ENCODE measurements around the gene UBASH3B.
"Not testable (repeated sequence)": the region's sequence is repeated elsewhere in the genome, so short reads cannot be mapped to it uniquely, and the experiment has no call there.

The UBASH3B gene

DNA sequence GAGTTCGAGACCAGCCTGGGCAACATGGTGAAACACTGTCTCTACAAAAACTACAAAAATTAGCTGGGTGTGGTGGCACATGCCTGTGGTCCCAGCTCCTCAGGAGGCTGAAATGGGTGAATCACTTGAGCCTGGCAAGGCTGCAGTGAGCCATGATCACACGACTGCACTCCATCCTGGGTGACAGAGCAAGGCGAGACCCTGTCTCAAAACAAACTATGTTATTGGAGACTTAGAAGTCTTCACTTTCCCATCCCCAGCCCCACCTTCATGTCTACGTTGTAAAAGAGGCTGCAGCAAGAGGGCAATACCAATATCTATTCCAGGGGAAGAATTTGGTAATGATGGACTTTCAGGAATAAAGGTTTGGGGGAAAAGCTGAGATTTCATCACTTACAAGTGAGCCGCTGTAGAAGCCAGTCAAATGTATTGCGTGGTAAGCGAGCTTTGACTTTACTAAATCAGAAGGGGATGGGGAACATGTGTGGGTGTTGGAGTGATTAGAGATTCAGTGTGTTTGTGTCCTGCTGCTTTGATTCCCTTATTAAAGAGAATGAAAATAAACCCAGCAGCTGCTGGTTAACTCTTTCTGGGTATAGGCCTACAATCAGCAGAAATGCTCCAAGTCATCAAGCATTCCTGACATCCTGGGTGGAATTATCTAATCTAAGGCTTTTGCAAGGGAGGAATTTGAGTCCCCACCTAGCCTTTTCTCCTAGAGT, 53.7 kb downstream of the UBASH3B start:
- peak; percentile 21 for DNase-seq (ENCODE audit: low spot score)

DNA sequence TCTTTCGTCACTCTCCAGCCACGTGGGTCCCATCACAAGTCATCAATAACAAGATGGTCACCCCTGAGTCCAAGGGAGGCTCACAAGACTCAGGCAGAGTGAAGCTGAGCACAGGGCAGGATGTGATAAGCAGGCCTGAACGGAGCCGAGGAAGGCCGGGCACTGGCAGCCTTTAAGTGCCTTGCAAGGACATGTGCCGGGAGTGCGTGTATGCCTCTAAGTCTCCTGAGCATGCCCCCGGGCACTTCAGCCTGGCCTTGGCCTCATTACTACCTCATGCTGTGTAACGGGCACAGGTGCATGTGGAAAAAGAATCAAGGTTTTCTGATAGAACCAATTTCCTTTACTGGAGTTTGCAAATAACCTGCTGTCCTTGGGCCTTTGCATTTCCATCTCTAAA, 55.8 kb downstream of the UBASH3B start:
- no peak for DNase-seq (ENCODE audit: low spot score)

DNA sequence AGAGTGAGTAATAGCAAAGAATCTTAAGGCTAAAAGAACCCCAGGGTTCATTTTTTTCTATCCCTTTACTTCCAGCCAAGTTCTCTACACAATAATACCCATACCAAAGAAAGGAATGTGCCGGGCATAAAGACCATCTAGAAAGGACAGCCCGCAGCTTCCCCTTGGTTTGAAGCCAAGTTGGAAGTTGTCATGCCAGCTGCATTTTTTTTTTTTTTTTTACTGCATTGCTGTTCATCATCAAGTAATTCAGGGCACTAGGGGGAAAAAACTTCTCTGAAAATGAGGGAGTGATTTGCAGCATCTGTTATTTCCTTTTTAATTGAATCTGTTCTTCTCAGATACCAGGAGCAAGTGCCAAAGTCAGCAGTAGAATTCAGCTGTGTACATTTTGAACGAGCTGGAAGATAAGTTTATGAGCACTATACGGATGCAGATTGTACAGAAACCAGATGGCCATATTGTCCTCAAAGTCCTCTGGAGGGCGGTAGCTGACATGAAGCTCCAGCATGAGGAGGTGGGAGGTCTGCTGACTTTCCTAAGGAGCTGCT, 56.4 kb downstream of the UBASH3B start:
- DNase-seq (ENCODE audit: low spot score), result no peak

DNA sequence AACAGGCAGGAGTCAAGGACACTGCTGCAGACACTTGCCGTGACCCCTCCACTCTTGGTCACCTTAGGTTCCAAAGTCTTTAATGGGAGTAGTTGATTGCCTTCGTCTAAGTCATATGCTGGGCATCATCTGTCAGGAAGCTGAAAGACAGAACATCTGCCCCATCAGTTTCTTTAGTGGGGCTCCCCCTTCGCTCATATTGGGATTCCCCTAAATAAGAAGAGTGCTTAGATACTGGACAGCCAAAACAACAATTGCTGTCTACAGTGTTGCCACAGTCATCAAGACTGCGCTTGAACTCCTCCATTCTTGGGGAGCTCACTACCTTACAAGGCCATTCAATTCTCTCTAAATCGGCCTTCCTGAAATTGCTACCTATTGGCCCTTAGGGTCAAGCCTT, 58.5 kb downstream of the UBASH3B start:
- no peak for DNase-seq (ENCODE audit: low spot score)

DNA sequence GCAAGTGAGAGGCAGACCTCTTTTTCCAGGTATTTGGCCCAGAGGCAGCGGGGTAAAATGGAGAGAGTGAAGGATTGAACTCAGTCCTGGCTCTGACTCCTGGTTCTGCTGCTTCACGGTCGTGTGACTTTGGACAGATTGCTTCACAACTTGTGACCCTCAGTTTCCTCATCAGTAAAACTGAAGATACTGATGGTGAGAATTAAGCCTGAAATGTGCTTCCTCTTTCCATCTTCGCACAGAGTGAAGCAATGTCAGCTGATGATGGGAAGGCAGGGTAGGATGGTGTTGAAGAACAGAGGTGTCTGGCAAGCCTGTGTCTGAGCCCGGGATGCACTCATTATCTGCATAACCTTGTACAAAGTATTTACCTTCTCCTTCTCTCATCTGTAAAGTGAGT, 59.0 kb downstream of the UBASH3B start:
- no peak for DNase-seq (ENCODE audit: low spot score)

DNA sequence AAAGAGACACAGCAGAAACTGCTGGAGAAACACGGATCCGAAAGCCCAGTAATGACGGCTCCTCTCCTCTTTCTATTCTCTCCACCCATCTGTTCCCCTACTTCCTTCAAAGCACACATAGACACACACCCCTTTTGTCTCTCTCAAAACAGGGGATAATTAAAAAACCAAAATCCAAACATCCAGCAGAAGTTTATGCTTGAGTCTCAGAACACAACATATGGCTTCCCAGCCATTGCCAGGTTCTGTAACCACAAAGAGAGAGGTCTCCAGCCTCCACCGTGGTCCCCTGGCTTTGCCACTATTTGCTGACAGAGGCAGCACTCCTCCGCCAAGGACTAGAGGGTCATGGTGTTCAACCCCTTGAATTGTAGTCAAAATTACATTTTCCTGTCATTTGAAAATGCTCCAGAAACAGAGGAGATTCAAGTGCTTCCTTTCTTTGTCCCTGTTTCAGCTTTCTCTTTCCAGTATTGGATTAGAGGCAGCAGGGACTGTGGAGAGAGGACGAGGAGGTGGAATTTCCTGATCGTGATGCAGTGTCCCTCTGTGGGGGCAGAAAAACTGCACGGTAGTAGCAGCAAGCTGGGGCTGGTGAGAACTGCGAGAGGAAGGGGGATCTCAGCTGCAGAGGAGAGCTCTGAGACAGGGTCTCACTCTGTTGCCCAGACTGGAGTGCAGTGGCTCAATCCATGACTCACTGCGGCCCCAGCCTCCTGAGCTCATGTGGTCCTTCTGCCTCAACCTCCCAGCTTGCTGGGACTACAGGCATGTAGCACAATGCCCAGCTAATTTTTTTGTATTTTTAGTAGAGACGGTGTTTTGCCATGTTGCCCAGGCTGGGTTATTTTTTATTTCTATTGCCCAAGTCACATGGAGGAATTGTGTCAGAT, 60.3 kb downstream of the UBASH3B start:
- DNase-seq (ENCODE audit: low spot score), result no peak

DNA sequence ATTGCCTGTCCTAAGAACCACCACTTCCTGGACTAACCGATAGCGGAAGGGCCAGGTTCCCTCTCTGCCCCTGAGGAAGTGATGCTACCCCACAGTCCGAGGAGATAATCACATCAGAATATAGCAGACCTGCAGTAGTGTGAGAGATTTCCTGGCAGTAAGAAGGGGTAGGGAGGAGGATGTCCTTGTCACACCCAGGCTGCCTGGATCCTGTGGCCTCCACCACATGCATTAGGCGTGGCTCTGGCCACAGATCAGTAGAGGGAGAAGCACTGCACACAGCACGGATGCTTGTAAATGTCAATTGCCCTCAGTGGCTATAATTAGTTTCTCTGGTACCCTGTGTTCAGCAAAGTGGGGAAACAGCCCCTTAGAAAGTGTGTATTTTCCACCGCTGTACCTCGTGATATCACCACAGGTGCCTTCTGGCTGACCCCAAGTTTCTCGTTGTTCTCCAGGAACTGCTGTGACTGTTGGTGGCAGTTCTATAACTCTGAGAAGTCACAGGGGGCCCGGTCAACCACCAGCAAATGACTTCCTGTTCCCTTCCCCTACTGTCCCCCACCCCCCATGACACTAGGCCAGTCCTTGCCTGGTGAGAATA, 61.8 kb downstream of the UBASH3B start:
- no peak for DNase-seq (ENCODE audit: low spot score)

DNA sequence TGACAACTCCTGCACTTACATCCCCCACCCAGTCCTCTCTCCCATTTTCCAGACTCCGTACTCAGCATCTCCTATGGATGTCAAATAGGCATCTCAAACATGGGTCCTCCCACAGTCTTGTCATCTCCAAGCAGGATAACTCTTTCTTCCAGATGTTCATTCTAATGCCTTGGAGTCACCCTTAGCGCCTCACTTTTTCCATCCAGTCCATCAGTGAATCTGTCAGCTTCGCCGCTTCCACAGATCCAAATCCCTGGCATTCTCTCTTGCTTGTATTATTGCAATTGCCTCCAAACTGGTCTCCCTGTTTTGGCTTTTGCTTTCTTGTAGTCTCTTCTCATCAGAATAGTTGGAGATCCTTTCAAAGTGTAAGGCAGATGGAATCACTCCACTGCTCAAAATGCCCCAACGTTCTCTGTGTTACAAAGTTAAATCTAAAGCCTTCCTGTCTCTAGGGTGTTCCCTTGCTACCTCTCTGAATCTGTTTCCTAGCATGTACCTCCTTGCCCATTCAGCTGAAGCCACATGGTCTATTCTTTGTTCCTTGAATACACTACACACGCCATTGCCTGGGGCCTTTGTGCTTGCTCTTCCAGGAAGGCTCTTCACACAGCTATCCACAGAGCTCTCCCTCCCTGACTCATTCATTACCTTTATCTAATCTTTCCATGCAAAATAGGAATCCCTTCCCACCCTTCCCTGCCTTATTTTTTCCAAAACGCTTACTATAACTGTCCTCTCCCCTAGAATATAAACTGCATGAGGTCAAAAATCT, 64.8 kb downstream of the UBASH3B start:
- DNase-seq (ENCODE audit: low spot score), result no peak

DNA sequence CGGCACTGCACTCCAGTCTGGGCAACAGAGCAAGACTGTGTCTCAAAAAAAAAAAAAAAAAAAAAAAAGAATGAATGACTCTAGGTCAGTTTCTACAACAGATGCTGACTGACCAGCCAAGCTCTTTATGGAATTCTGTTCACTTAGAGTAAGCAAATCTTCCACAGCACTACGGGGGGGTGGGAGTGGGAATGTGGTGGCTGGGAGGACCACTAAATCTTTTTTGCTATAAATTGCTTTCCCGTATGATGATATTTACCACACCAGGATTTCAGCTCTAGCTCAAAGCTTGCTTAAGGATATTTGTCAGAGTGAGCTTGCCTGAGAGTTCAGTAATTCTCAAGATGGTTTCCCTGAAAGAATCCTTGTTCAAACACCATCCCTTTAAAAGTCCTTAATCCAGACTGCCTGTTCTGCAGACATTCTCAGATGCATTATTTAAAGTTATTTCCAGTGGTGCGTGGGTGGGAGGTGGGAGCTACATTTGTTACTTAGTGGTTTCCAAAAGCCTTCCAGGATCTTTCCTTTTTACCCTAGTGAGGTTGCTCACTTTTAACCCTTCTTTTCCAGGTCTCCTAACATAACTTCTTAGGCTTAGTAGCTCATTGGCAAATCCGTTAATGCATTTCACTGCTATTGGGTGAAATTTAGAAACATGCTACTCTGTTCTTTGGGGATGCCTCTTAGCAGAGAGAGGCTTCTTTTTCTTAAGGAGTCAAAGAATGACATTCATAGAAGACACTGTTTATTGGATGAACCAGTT, 65.9 kb downstream of the UBASH3B start:
- no peak for DNase-seq (ENCODE audit: low spot score)

DNA sequence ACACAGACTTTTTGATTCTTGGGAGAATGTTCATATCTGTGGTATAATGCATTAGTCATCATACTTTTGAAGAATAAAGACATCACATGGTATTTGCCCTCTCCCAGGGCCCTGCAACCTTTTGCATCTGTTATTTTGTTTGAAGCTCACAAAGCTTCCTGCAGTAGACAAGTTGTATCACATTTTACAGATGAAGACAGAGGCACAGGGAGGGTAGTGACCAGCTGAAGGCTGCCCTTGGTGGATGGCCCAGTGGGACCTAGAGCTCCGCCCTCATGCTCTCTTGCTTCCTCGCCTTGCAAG, 66.4 kb downstream of the UBASH3B start:
- DNase-seq (ENCODE audit: low spot score), result peak; percentile 34

DNA sequence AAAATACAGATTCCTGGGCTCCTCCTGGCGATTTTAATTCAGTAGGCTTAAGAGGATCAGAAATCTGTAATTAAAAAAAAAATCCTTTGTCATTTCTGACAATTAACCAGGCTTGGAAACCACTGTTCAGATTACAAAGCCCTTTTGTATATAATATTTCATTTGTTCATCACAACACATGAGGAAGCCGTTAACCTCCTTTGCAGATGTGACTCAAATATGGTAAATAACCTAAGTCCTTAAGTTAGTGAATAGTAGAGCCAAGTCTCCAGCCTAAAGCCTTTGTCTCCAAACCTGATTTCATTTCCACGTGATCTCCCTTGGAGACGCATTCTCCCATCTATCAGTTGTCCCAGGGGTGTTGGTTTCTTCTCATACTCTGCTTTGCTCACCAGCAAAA, 67.6 kb downstream of the UBASH3B start:
- no peak for DNase-seq (ENCODE audit: low spot score)

DNA sequence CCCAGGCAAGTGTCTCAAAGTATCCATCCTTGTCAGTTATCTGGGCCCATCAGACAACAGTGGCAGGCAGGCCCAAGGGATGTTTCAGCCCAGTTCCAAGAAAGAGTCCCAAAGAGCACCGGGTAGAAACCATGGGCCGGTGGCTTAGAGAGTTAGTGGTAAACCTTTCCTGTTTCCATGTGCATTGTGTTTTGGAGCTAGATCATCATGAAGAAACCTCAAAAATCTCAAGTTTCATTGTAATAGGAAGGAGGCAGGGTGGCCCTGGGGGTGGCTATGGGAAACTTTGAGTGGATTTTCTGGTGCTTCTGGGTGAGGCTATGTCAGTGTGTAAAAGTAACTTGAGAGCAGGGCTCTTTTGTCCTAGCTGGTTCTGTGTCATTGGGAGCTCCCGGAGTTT, 68.1 kb downstream of the UBASH3B start:
- no peak for DNase-seq (ENCODE audit: low spot score)

DNA sequence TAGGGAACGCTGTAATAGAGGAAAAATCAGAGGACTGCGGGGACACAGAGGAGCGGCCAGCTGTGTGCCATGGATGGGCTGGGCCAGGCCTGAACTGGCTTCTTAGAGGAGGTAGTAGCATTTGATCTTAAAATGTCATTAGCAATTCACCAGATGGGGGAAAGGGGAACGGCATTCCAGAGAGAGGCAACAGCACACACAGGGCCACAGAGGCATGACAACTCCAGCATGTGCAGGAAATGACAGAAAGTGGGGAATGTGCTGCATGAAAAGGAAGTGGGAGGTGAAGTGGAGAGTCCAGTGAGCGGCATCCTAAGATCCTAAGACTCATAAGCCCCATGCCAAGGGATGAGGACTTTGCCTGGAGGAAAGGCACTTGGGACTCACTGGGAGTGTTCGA, 69.0 kb downstream of the UBASH3B start:
- no peak for DNase-seq (ENCODE audit: low spot score)

DNA sequence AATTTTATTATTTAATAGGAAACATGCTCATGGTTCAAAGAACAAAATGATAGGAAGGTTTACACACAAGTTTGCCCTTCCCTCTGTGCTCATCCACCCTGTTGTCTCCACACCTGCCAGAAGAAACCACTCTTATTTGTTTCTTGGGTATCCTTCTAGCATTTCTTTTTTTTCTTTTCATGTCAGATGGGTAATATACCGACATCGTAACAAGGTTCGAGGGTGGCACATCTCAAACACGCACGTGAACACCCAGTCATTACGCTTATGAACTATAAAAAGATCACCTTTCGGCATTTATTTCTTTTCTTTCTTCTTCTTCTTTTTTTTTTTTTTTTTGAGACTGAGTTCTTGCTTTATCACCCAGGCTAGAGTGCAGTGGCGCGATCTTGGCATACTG, 70.5 kb downstream of the UBASH3B start:
- no peak for DNase-seq (ENCODE audit: low spot score)

DNA sequence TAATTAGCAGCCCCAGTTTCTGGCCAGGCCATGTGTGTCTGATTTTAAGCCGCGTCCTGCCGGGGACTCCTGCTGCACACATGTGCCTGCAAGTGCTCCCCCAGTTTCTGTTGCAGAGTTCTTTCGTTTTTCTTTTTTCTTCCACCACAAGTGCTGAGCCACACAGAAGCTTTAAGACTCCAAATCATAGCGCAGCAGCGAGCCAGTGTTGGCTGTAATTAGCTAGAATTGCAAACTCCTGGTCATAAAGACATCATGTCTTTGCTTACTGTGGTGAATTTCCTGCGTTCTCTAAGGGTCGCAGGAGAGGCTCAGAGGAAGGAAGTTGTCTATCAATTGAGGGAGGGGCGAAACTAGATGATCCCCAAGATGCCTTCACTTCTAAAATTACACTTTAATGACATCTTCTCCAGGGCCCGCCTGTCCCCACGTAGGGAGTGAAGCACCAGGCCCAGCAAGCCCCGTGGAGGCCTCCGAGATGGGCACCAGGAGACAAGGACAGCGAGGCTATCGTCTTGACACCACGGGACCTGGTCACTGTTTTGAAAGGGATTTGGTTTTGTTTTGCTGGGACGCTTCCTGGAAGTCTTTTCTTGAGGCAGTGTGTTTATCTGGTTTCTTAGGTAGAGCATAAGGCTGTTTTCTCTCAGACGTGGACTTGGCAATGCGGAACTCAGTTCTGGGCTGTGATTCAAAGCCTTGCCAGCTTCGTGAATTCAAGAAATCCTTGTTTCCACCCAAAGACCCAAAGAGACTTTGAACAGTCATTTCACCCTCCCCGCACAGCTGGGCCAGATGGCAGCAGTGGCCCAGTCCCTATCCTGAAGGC, 71.8 kb downstream of the UBASH3B start:
- DNase-seq (ENCODE audit: low spot score), result no peak

DNA sequence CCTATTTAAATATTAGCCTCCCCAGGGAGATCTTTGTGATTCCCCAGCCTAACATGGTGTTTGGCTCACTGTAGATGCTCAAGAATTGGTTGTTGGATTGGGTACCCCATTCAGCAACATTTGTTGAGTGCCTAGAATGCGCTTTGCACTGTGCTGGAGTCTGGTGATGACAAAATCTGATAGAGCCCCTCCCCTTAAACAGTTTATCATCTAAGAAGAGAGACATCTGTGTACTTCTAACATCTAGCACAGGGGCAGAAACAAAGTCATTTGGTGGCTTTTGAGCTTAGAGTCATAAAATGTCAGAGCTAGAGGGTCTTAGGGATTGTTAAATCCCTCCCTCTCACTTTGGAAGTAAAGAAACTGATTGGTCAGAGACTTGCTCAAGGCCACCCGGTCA, 73.0 kb downstream of the UBASH3B start:
- DNase-seq (ENCODE audit: low spot score), result no peak

DNA sequence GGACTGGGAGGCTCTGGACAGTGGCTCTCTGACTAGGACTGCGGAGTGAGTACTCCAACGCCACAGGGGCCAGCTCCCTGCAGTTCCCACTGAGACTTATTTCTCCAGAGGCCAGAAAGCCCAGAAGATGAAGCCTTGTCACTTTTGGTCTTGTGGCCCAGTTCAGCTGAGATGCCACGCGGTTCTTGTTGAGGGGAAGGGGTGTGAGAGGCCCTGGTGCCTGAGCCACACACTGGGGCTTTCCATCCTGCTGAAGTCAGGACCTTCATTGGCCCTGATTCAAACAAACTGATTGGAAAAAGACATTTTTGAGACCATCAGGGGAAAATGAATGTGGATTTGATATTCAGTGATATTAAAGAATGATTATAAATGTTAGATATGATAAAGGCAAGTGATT, 73.6 kb downstream of the UBASH3B start:
- DNase-seq (ENCODE audit: low spot score), result no peak

DNA sequence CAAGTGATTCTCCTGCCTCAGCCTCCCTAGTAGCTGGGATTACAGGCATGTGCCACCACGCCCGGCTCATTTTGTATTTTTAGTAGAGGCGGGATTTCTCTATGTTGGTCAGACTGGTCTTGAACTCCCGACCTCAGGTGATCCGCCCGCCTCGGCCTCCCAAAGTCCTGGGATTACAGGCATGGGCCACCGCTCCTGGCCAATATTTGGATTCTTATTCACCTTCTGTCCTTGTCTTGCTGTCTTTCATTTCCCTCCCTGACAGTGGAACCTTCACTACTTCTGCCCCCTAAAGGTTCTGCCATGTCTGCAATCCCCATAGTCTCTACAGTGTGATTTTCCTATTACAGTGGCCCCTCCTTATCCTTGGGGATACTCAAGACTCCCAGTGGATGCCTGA, 75.2 kb downstream of the UBASH3B start:
- DNase-seq (ENCODE audit: low spot score), result not testable (repeated sequence)

DNA sequence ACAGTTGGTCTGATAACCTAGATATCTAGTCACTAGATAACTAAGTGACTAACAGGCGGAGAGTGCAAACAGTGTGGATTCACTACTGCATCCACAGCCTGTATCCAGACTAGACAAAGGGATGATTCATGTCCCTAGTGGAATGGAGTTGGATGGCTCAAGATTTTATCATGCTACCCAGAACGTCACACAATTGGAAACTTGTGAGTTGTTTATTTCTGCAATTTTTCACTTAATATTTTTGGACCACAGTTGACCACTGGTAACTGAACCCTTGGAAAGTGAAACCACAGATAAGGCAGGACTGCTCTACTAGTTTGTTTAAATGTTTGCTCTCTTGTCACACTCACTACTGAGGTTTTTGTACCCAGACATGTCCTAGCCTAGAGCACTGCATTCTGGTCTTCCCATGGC, 76.0 kb downstream of the UBASH3B start:
- no peak for DNase-seq (ENCODE audit: low spot score)

Measured in SW480 (cell line).